Astrocyte (in vitro differentiated cells and primary cell): Measurements from ENCODE around the gene DDTL.
"Not testable (repeated sequence)": the region's sequence is repeated elsewhere in the genome, so short reads cannot be mapped to it uniquely, and the experiment has no call there.

Experiments
- CTCF ChIP-seq: IDR thresholded peaks from 2 replicates; pipeline ENCODE4 v1.5.1; 2011; ENCODE audit warnings: low read depth, mild to moderate bottlenecking, inconsistent platforms, low read length, moderate library complexity; ENCODE audit not compliant: insufficient read depth
- EZH2 ChIP-seq: IDR thresholded peaks from 2 replicates; pipeline ENCODE4 v1.6.1; 2012; ENCODE audit warnings: mild to moderate bottlenecking, low read length, inconsistent platforms; ENCODE audit not compliant: insufficient read depth

DNA sequence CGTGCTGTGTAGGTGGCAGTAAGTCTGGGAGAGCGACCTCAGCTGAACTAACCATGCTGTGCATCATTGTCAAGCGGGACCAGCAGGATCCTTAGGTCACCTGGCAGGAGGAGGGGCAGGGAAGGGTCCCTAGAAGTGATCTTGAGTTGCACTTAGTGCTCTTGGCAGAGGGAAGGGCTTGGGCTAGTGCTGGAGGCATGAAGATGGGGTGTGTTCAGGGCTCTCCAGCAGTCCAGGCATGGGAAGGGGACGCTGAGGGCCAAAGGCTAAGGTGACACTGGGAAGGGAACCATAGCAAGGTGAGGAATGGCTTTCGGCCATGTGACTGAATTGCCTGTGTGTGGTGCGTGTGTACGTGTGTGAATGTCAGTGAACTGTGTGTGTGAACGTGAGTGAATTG is 19.4 kb downstream of the DDTL start:
- not testable (repeated sequence) for TF ChIP-seq EZH2, CTCF
